Bronchial epithelial cell (primary cell): ENCODE measurements around the gene CASQ1. TPM values are rescaled to one million over a fixed set of nuclear protein-coding genes. Genes with fewer than 3 reads are reported as not detected.

Source experiments
- DNase-seq: peaks from one replicate; pipeline ENCODE4 v3.0.0-alpha.2; 2010; ENCODE audit warnings: low read depth
- FAIRE-seq: peaks from 2 replicates; lab custom pipeline; 2011; peaks lifted over from hg19 to GRCh38; lab: Jason Lieb, UNC
- H3K27me3 ChIP-seq: 2 replicates; pipeline ENCODE4 v1.5.1; 2011; ENCODE audit warnings: low read length; ENCODE audit not compliant: control insufficient read depth, insufficient read depth
- H3K36me3 ChIP-seq: 2 replicates; pipeline ENCODE4 v1.5.1; 2011; ENCODE audit warnings: low read length; ENCODE audit not compliant: control insufficient read depth, insufficient read depth
- H3K4me3 ChIP-seq: 2 replicates; pipeline ENCODE4 v1.5.1; 2011; ENCODE audit warnings: mild to moderate bottlenecking, low read depth, low read length, control low read depth
- total RNA-seq: library from RNA; depleted of rRNA; stranded (reverse); fragments of >200 nt; gene quantifications from 2 replicates; pipeline ENCODE4 v1.2.1, GENCODE V29; 2014
- TF ChIP-seq, protein P1 (sequence below): IDR thresholded peaks from 2 replicates; pipeline ENCODE4 v1.5.1; 2011; ENCODE audit warnings: mild to moderate bottlenecking, moderate library complexity, low read length, control low read depth, inconsistent platforms; ENCODE audit not compliant: insufficient read depth, severe bottlenecking

The CASQ1 gene
- total RNA-seq, 1 donor from 2014 or later, result not detected

- TF ChIP-seq, protein P1, sequence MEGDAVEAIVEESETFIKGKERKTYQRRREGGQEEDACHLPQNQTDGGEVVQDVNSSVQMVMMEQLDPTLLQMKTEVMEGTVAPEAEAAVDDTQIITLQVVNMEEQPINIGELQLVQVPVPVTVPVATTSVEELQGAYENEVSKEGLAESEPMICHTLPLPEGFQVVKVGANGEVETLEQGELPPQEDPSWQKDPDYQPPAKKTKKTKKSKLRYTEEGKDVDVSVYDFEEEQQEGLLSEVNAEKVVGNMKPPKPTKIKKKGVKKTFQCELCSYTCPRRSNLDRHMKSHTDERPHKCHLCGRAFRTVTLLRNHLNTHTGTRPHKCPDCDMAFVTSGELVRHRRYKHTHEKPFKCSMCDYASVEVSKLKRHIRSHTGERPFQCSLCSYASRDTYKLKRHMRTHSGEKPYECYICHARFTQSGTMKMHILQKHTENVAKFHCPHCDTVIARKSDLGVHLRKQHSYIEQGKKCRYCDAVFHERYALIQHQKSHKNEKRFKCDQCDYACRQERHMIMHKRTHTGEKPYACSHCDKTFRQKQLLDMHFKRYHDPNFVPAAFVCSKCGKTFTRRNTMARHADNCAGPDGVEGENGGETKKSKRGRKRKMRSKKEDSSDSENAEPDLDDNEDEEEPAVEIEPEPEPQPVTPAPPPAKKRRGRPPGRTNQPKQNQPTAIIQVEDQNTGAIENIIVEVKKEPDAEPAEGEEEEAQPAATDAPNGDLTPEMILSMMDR, result no peak
- Histone ChIP-seq H3K4me3 (no peak overlapping the region), H3K27me3 (no peaks in the 10 kb centered on the region), H3K36me3 (no peaks in the 10 kb centered on the region)
- DNase-seq (no peak), FAIRE-seq (no peak)
These were observed 2.0 kb upstream of the CASQ1 start for GRCh38 chr1:160188341-160188740.

DNA sequence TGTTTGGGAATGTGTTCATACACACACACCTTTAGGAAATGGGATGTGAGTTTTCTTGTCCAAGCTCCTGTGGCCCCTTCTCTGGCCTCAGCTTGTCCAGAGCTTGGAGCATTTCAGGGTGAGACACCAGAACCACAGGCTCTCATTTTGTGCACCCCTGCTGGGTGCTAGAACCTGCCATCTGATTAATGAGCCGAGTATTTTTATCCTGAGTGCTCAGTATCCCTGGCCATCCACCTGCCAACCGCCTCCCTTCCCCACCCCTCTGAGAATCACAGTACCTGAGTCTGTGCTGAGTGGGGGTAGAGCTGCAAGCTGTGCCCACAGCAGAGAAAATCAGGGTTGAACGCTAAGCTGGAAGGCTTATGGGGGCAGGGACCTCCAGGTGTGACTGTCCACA lies 1.4 kb downstream of the CASQ1 start:
- no peaks in the 10 kb centered on the region for H3K36me3 ChIP-seq
- FAIRE-seq, result no peak
- DNase-seq, result no peak
- TF ChIP-seq, protein P1, result no peak
- H3K27me3 ChIP-seq, result no peaks in the 10 kb centered on the region
- H3K4me3 ChIP-seq, result no peak overlapping the region

- H3K27me3 ChIP-seq, result no peaks in the 10 kb centered on the region
- no peaks in the 10 kb centered on the region for H3K36me3 ChIP-seq
- TF ChIP-seq, protein P1, result no peak
- FAIRE-seq, result no peak
- no peak for DNase-seq
- no peak overlapping the region for H3K4me3 ChIP-seq
These were observed 1.9 kb downstream of the CASQ1 start for GRCh38 chr1:160192234-160192633.

- TF ChIP-seq, protein P1, result peak; percentile 89
- DNase-seq (peak; percentile 74), FAIRE-seq (no peak)
- no peaks in the 10 kb centered on the region for H3K36me3 ChIP-seq
- H3K27me3 ChIP-seq, result no peaks in the 10 kb centered on the region
- H3K4me3 ChIP-seq, result no peak overlapping the region
These were observed 2.9 kb downstream of the CASQ1 start for GRCh38 chr1:160193091-160193819.

DNA sequence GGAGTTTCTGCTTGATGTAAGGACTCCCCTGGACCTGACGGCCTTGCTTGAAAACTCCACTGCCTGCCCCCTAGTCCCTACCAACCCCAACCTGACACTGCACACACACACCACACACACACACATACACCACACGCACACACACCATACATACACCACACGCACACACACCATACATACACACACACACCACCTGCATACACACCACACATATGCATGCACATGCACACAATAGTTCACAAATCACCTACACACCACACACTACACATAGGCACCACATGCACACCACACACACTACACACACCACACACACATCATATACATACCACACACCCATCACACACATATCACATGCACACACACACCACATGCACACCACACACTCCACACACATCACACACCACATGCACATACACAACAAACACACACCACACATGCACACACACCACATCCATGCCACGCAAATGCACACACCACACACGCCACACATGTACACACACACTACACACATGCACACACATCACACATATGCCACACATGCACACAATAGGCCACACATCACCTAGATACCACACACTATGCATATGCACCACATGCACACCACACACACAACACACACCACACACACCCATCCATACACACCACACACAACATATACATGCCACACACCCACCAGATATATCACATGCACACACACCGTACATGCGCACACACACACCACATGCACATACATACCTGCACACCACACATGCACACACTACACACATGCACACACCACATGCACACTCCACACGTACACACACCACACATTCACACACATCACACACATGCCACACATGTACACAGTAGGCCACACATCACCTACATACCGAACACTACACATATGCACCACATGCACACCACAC lies 3.7 kb downstream of the CASQ1 start:
- DNase-seq, result no peak
- FAIRE-seq, result peak; percentile 98
- no peak overlapping the region for H3K4me3 ChIP-seq
- H3K36me3 ChIP-seq, result no peaks in the 10 kb centered on the region
- H3K27me3 ChIP-seq, result no peaks in the 10 kb centered on the region
- TF ChIP-seq, protein P1, result no peak
